Measurements from ENCODE around the gene ACSBG1.

ACSBG1 gene

GRCh38 chr15:78222745-78223395 lies 11.5 kb downstream of the ACSBG1 start:
- DNase-seq (ENCODE audit: low read depth, low spot score): no peak

- no peak for DNase-seq (ENCODE audit: low read depth, low spot score)
These were observed 13.7 kb downstream of the ACSBG1 start for GRCh38 chr15:78220713-78221112.

GRCh38 chr15:78216276-78217104 lies 17.9 kb downstream of the ACSBG1 start:
- no peak for DNase-seq (ENCODE audit: low read depth, low spot score)

- no peak for DNase-seq (ENCODE audit: low read depth, low spot score)
These were observed 20.4 kb downstream of the ACSBG1 start for GRCh38 chr15:78213956-78214355.

- no peak for DNase-seq (ENCODE audit: low read depth, low spot score)
These were observed 21.0 kb downstream of the ACSBG1 start for GRCh38 chr15:78213425-78213750.

GRCh38 chr15:78212546-78213424 lies 21.6 kb downstream of the ACSBG1 start:
- no peak for DNase-seq (ENCODE audit: low read depth, low spot score)

GRCh38 chr15:78212008-78212407 lies 22.4 kb downstream of the ACSBG1 start:
- DNase-seq (ENCODE audit: low read depth, low spot score): no peak

GRCh38 chr15:78211189-78211921 lies 23.0 kb downstream of the ACSBG1 start:
- no peak for DNase-seq (ENCODE audit: low read depth, low spot score)

GRCh38 chr15:78210349-78210717 lies 24.0 kb downstream of the ACSBG1 start:
- no peak for DNase-seq (ENCODE audit: low read depth, low spot score)

- no peak for DNase-seq (ENCODE audit: low read depth, low spot score)
These were observed 24.6 kb downstream of the ACSBG1 start for GRCh38 chr15:78209646-78210348.

- DNase-seq (ENCODE audit: low read depth, low spot score): no peak
These were observed 25.3 kb downstream of the ACSBG1 start for GRCh38 chr15:78208887-78209645.

- DNase-seq (ENCODE audit: low read depth, low spot score): no peak
These were observed 26.0 kb downstream of the ACSBG1 start for GRCh38 chr15:78208341-78208844.

GRCh38 chr15:78207641-78208340 lies 26.6 kb downstream of the ACSBG1 start:
- no peak for DNase-seq (ENCODE audit: low read depth, low spot score)

GRCh38 chr15:78207110-78207458 lies 27.3 kb downstream of the ACSBG1 start:
- DNase-seq (ENCODE audit: low read depth, low spot score): no peak

GRCh38 chr15:78206326-78207109 lies 27.8 kb downstream of the ACSBG1 start:
- DNase-seq (ENCODE audit: low read depth, low spot score): no peak

- DNase-seq (ENCODE audit: low read depth, low spot score): no peak
These were observed 28.5 kb downstream of the ACSBG1 start for GRCh38 chr15:78205856-78206255.

- DNase-seq (ENCODE audit: low read depth, low spot score): no peak
These were observed 29.0 kb downstream of the ACSBG1 start for GRCh38 chr15:78205337-78205736.

- no peak for DNase-seq (ENCODE audit: low read depth, low spot score)
These were observed 29.7 kb downstream of the ACSBG1 start for GRCh38 chr15:78204351-78205309.
